B cell (primary cell): ENCODE data around the gene LRBA.

Experiments used
- EZH2 ChIP-seq: IDR thresholded peaks from 2 replicates; pipeline ENCODE4 v1.6.1; 2012; ENCODE audit warnings: borderline replicate concordance, low read depth, mild to moderate bottlenecking, moderate library complexity, low read length; ENCODE audit not compliant: insufficient read depth, poor library complexity, severe bottlenecking
- TF ChIP-seq, protein P1 (sequence below): fragments of 200-600 bp; IDR thresholded peaks from one replicate; pipeline ENCODE4 v1.8.0; 2022; ENCODE audit warnings: antibody characterized with exemption, mild to moderate bottlenecking

DNA sequence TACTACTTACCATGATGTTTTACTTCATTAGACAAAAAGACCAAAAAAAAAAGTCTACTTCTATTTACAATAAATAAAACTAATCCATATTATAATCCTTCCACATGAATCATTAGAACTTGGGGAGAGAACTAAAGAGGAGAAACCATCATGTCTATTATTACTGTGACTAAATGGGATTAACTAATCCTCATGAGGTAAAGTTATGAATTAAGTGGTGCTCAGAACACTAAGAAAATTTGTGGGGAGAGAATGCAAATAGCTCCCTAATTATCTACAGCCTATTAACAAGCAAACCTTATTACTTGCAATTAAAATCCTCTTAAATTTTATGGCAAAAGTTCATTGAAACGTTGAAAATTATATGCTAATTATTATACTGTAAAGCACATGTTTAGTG, 364.3 kb downstream of the LRBA start:
- TF ChIP-seq, protein P1, sequence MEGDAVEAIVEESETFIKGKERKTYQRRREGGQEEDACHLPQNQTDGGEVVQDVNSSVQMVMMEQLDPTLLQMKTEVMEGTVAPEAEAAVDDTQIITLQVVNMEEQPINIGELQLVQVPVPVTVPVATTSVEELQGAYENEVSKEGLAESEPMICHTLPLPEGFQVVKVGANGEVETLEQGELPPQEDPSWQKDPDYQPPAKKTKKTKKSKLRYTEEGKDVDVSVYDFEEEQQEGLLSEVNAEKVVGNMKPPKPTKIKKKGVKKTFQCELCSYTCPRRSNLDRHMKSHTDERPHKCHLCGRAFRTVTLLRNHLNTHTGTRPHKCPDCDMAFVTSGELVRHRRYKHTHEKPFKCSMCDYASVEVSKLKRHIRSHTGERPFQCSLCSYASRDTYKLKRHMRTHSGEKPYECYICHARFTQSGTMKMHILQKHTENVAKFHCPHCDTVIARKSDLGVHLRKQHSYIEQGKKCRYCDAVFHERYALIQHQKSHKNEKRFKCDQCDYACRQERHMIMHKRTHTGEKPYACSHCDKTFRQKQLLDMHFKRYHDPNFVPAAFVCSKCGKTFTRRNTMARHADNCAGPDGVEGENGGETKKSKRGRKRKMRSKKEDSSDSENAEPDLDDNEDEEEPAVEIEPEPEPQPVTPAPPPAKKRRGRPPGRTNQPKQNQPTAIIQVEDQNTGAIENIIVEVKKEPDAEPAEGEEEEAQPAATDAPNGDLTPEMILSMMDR, result no peak
- no peak for TF ChIP-seq EZH2
